Activated T-cell treated with anti-CD3 and anti-CD28 coated beads, Interleukin-2, amount 50 U/mL, for 48 hours (primary cell): ENCODE data around the gene EMP2.
"Not testable (repeated sequence)": the region's sequence is repeated elsewhere in the genome, so short reads cannot be mapped to it uniquely, and the experiment has no call there.

ENCODE experiments used
- DNase-seq, 2 experiments: peaks; one replicate each; pipeline ENCODE4 v3.0.0-alpha.2; 2020

Gene EMP2

DNA sequence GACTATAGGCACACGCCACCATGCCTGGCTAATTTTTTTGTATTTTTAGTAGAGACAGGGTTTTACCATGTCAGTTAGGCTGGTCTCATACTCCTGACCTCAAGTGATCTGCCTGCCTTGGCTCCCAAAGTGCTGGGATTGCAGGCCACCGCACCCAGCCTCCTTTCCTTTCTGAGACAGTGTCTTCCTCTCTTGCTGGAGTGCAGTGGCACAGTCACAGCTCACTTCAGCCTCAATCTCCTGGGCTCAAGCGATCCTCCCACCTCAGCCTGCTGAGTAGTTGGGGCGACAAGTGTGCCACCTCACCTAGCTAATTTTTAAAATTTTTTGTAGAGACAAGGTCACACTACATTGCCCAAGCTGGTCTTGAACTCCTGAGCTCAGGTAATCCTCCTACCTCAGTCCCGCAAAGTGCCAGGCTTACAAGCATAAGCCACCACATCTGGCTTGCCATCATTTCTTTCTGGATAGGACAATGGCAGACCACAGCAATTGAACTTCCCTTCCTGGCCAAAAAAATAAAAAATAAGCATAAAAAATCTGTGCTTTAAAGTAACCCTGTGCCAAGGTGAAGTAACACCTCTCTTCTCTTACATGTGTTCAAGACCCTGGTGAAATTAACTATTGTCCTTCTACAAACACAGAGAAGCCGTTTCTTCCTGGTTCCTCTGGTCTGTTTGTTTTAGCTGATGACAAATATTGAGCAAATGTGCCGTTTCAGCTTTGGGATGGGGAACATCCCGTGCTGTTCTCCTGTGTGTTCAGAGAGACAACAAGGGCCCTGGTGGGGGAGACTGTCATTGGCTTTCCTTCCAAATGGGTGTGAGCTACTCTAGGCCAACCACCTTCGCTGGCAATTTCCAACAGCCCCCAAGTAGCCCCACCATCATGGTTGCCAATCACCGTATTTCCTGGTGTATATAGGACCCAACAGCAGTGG lies 60.2 kb downstream of the EMP2 start:
- DNase-seq, result no peak

DNA sequence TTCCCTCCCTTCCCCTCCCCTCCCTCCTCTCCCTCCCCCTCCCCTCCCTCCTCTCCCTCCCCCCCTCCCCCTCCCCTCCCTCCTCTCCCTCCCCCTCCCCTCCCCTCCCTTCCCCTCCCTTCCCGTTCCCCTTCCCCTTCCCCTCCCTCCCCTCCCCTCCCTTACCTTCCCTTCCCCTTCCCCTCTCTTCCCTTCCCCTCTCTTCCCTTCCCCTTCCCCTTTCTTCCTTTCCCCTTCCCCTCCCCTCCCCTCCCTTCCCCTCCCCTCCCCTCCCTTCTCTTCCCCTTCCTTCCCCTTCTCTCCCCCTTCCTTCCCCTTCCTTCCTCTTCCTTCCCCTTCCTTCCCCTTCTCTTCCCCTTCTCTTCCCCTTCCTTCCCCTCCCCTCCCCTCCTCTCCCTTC lies 61.1 kb downstream of the EMP2 start:
- no peak for DNase-seq

DNA sequence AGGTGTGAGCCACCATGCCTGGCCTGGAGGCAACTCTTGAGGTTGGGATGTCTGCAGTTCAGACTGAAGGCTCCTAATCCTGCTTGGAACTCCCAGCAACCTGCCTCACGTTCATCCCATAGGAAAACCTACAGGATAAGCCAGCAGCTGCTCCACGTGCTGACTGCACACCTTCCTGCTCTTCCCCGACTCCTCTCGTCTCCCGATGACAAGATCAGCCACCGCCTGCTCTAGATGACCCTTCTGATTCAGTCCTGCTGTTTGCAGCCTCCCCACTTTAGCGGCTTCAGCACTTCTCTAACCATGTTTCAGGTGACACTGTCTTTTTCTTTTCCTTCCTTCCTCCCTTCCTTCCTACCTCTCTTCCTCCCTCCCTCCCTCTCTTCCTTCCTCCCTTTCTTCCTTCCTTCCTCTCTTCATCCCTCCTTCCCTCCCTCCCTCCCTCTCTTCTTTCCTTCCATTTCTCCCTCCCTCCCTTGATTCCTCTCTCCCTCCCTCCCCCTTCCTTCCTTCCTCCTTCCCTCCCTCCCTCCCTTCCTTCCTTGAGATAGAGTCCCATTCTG lies 61.8 kb downstream of the EMP2 start:
- no peak for DNase-seq

DNA sequence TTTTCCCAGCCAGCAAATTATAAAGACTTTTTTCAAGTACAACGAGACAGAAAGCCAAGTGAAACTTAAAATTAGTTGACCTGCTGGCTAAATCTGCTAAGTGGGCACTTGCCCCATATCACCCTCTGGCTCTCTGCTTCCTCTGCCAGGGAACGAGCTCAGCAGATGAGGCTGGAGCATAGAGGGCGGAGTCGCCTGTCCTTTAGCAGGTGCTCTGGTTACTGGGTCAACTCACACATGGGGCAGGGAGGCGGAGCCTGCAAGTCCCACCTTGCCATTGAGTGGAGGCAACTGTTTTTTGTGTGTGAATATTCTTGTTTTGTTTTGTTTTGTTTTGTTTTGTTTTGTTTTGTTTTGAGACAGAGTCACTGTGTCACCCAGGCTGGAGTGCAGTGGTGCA lies 62.5 kb downstream of the EMP2 start:
- no peak for DNase-seq

DNA sequence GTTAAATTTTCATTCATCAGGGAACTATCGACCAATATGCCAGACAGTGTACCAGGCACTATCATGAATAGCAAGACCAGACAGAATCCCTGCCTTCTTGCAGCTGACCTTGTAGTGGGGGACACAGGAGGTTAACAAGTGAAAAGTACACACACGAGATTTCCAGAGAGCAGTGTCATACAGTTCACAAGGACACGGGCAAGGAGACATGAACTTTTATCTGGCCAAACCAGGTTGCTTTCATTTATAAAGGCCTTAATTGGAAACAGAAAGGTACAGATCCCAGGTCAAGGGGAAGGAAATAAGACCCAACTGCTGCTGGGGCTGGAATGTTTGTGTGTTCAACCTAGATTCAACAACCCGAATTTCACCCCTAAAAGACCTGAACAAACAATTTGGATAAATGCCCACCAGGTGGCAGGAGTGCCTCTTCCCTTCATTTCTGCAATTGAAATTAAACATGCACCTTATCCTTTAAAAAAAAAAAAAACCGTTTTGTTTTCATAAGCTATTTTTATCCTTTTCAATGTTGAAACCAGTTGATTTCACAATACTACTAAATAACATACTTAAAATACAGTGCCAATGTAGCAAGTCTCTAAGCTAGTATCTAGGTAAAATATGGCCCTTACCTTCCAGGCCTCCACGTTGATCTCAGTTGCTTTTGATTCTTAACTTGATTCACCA lies 65.9 kb downstream of the EMP2 start:
- peak; percentile 53 to 59 for DNase-seq

DNA sequence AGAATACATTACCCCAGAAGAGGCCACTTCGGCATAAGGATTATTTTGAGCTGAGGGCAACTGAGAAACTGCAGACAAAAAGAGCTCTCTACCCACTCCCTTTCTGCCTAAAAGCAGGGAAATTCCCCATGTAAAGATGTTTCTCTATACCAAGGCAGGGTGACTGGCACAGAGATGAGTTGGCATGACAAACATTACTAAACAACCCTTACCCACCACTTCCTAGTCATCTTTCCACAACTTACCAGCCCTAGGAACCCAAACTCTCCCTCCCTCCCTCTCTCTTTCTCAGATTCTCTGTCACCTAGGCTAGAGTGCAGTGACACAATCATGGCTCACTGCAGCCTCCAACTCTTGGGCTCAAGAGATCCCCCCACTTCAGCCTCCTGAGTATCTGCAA lies 68.6 kb downstream of the EMP2 start:
- DNase-seq, result peak in 1 of 2 experiments; percentile 36

DNA sequence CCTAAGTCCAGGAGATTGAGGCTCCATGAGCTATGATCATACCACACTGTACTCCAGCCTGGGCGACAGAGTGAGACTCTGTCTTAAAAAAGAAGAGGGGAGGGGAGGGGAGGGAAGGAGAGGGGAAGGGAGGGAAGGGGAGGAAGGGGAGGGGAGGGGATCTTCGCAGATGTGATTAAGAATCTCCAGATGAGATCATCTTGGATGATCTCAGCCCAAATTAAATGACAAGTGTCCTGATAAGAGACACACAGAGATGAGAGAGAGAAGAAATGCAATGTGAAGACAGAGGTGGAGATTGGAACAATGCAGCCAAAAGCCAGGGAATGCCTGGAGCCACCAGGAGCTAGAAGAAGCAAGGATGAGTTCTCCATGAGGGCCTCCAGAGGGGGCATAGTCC lies 70.1 kb downstream of the EMP2 start:
- no peak for DNase-seq

DNA sequence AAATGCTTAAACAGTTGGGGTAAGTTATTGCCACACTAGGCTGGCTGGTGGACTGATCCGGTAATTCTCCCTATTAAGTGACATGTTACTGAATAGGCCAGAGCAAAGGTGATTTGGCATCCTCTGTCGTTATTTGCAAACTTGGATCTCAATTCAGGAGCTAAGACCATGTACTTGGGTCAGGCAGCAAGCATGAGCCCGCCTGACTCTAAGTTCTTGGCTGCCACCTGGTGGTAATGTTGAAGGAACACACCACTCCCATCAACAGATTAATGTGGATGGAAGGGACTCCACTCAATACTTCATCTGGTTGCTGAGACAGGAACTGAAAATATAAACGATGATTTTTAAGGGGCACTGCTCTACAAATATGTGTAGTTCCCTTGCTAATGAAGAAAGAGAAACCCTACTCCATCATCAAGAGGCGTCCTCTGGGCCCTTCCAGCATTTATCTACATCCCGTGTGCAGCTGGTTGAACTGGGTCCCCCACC lies 70.8 kb downstream of the EMP2 start:
- peak; percentile 43 to 64 for DNase-seq

DNA sequence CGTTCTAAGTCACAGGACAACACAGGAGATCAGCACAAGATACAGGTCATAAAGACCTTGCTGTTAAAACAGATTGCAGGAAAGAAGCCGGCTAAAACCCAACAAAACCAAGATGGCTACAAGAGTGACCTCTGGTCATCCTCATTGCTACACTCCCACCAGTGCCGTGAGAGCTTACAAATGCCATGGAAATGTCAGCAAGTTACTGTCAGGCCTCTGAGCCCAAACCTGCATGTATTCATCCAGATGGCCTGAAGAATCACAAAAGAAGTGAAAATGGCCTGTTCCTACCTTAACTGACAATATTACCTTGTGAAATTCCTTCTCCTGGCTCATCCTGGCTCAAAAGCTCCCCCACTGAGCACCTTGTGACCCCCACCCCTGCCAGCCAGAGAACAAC lies 75.1 kb downstream of the EMP2 start:
- not testable (repeated sequence) for DNase-seq

DNA sequence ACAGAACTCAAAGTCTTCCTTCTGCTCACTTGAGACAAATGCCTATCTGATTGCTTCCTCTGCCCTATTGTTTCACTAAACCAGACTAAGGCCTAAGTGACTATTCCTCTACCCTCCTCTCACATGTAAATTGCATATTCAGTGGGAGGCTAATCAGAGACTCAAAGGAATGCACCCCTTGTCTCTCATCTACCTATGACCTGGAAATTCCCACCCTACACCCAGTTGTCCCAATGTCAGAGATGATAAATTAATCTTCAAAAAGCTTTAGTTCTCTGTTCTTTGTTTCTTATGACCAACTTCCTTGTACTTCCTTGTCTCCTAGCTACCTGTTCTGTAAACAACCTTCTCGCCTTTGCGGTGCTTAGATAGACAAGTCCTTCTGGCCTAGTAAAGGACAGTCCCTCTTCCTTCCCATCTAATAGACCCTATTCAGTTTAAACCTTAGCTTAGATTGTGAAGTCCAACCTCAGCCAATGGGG lies 76.0 kb downstream of the EMP2 start:
- no peak for DNase-seq

DNA sequence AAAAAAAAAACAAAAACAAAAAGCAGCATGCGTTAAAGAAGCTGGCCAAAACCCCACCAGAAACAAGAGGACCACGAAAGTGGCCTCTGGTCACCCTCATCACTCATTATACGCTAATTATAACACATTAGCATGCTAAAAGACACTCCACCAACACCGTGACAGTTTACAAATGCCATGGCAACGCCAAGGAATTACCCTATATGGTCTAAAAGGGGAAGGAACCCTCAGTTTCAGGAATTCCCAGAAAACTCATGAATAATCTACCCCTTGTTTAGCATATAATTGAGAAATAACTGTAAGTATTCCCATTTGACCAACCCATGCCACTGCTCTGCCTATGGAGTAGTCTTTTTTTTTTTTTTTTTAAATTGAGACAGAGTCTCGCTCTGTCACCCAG lies 77.6 kb downstream of the EMP2 start:
- no peak for DNase-seq

DNA sequence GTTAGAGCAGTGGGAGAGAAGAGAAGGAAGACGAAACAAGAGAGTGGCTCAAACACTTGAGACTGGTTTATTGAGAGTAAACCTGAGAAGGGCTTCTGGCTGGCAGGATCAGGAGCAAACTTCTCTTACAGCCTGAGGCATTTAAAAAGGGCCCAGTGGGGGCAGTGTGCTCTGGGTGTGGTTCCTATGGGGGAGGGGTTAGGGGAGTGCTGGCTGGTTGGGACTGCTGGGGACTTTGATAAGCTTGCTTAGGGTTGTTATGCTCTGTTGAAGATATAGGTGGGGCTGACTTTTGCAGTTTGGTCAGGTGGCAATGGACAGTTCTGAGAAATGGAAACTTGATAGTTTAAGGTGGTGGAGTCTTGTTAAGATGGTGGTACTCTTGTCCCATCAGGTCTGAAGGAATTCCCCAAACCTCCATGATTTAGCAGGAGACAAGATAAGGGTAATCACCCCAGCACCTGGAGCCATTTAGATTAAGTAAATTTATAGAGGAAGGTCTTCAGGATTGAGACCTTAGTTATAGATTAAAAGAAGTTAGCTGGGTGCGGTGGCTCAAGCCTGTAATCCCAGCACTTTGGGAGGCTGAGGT lies 79.3 kb downstream of the EMP2 start:
- no peak for DNase-seq

DNA sequence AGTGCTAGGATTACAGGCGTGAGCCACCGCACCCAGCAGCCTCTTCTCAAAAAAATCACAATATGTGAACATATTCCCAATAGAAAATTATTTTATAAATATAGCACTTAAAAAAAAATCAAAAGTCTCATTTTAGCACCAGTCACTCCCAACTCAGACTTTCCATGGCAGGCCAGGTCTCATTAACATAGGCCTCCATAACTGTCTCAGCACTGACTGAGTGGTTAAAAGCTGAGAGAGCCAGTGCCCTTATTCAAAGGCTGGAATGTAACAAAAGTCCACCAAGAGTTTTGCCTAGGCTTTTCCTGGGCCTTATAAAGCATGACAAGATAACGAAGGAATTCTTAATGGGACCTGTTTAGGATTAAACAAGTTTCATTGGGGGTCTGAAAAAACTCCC lies 79.8 kb downstream of the EMP2 start:
- no peak for DNase-seq

DNA sequence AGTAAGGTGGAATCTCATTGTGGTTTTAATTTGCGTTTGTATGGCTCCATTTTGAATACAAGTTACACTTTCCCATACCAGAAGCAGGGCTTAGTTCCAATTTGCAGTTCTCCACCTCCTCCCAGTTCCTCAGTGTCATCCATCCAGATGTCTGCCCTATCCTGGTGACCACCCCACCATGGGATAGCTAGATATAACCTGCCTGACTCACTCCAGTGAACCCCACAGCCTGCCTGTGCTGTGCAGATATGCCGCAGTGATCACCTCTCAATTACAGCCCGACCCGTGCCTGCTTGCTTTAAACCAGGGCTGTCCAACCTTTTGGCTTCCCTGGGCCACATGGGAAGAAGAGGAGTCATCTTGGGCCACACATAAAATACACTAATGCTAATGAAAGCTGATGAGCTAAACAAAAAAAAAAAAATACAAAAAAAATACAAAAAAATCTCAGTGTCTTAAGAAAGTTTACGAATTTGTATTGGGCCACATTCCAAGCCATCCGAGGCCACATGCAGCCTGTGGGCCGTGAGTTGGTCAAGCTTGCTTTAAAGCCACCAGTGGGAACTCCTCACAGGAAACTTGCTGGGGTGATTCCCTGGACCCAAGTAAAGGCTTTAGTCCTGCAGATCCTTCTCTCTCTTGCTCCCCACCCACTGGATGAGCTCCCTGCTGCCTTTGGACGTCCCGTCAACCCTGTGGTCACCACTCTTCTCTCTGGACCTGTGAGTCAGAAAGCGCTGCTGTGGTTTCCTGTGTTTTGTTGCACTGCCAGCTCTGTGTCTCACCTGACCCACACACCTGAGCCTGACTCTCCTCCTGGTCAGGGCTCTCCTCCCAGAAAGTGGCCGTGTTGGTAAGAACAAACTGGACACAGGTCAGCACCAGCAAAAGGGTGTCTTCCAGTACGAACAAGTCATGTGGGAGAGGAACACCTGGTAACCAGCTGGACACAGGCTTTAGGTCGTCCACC lies 83.0 kb downstream of the EMP2 start:
- DNase-seq, result peak in 1 of 2 experiments; percentile 29

DNA sequence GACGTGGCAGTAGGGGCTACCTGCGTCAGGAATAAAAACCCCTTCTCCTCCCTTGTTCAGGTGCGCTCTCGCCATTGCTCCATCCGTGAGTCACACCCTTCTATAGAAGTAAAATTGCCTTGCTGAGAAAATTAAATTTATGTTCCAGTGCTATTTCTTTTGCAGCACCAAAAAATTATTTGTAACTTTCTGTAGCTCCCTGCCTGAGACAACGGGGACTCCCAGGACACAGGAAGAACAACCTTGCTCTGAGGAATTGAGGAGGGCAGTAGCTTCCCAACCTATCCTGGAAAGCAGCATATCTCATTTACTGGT lies 85.4 kb downstream of the EMP2 start:
- DNase-seq, result no peak

DNA sequence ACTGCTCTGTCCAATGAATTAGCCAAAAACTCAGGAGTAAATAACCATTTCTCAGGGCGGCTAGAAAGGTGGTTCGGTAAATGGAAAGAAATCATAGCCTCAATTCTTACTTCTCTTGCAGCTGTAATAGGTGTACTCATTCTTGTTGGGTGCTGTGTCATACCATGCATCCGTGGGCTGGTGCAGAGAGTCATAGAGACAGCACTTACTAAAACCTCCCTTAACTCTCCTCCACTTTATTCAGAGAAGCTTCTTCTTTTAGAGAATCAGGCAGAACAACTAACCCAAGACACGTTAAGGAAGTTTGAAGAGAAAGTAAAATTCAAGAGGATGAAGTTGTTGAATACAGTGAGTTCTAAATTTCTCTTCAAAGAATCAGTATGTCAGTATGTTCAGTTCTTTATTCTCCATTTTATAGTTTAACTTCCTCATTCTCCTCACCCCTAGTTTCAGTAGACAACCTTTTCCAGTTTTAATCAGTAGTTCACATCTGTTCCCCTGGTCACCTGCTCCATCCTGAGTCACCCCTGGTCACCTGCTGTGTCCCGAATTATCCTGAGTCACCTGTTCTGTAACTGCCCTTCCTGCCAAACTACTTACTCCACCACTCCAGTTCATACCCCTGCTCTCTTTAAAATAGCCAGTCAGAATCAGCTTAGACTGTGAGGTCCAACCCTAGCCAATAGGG lies 85.9 kb downstream of the EMP2 start:
- no peak for DNase-seq

DNA sequence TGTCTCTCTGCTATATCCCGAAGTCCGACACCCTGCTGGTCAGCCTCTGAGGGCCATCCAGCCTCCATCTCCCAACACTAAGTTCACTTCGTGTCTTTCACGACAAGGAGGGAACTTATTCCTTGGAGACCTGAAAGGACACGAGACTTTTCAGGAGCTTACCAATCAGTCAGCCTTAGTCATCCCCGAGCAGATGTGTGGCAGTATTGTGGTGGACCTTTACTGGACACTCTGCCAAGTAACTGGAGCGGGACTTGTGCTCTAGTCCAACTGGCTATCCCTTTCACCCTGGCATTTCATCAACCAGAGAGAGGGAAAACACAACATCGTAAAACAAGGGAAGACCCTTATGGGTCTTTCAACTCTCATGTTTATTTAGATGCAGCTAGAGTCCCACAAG lies 87.1 kb downstream of the EMP2 start:
- DNase-seq, result no peak

DNA sequence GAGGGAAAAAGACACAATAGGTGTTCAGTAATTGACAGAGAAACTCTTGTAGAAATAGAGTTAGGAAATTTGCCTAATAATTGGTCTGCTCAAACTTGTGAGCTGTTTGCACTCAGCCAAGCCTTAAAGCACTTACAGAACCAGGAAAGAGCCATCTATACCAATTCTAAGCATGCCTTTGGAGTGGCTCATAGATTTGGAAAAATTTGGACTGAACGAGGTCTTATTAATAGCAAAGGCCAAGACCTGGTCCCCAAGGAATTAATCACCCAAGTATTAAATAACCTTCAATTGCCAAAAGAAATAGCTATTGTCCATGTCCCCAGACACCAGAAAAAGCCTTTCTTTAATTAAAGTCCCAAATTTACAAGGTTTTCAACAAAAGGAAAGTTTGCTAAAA lies 90.3 kb downstream of the EMP2 start:
- DNase-seq, result no peak

DNA sequence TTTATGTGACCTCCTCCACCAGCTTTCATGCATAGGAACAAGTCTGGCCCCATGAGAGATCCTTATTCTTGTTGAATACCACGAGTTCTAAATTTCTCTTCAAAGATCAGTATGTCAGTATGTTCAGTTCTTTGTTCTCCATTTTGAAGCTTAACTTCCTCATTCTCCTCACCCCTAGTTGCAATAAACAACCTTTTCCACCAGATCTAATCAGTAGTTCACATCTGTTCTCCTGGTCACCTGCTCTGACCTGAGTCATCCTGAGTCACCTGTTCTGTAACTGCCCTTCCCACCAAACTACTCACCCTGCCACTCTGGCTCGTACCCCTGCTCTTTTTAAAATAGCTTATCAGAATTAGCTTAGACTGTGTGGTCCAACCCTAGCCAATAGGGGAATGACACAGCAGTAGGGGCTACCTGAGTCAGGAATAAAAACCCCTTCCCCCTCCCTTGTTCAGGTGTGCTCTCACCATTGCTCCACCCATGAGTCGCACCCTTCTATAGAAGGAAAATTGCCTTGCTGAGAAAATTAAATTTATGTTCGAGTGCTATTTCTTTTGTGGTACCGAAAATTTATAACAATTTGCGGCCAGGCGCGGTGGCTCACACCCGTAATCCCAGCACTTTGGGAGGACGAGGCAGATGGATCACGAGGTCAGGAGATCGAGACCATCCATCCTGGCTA lies 94.6 kb downstream of the EMP2 start:
- DNase-seq, result no peak

DNA sequence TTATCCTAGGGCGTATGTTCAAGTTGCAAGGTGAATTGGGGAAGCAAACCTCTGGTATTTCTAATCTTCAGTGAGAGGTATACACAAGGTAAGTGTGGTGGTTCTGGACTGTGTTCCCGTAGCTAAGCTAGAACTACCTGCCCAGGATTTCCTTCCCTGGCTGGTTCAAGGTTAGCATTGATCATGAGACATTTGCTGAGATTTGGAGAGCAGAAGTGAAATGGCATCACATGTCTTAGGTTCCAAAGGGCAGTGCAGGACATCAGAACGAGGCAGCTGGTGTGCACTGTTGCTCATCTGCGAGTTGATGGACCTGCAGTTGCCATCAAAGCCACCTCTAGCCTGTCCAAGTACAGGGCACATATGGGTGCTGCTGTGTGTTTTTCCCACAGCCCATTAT lies 95.2 kb downstream of the EMP2 start:
- no peak for DNase-seq

DNA sequence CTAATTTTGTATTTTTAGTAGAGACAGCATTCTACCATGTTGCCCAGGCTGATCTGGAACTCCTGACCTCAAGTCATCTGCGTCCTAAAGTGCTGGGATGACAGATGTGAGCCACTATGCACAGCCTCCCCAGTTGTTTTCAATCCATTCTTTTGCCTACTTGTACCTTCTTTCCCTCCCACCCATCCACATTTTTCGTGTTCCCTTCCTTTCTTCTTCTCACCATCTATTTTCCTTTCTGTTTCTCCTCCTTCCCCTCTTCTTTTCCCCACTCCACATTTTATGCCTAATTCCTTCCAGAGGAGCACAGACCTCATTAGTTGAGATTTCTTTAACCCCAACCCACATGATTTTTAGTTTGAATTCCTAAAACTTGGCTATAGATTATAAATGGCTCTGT lies 100.2 kb downstream of the EMP2 start:
- no peak for DNase-seq
